ENCODE data around the gene SLC25A10.

SLC25A10 gene

GRCh38 chr17:81706757-81707624 lies 5.1 kb upstream of the SLC25A10 start:
- no peak for FAIRE-seq

DNA sequence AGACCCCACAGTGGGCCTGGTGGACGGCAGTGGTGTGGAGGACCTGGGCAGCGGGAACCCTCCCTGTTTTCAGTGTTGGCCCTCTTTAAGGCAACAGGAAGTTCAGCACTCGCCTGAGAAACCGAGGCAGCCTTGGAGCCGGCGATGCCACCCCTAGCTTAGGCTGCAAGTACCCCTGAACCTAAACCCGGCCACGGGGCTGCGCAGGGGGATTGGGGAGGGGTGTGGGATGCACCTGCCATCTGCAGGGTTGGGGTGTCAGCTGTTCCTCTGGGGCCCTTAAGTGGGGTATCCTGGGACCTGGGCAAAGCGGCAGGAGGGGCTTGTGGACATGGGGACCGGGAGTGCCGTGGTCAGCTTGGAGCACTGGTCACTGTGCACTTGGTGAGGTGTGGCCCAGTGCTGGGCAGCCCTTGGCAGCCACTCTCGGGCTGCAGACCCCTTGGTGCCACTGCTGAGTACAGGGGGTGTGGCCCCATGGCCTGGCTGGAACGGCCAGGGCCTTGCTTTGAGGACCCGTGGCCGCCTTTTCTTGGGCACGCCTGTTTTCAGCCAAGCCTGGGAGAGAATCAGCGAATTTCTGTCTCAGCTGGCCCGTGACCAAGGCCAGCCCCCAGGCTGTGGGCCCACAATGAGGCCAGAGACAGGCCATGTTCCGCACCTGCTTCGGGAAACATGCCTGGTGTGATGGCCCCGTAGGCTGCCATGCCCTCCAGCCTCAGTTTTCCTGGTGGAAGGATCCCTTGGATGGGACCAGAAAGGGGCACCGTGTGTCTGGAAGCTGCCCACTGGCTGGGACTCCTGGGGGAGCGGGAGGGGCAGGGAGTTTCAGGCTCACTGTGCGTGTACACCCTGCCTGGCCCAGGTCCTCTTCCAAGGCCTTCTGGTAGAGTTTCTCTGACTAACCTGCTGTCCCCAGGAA lies 4.1 kb upstream of the SLC25A10 start:
- FAIRE-seq, result no peak

- no peak for FAIRE-seq
Measured at GRCh38 chr17:81708739-81709185, 3.3 kb upstream of the SLC25A10 start.

DNA sequence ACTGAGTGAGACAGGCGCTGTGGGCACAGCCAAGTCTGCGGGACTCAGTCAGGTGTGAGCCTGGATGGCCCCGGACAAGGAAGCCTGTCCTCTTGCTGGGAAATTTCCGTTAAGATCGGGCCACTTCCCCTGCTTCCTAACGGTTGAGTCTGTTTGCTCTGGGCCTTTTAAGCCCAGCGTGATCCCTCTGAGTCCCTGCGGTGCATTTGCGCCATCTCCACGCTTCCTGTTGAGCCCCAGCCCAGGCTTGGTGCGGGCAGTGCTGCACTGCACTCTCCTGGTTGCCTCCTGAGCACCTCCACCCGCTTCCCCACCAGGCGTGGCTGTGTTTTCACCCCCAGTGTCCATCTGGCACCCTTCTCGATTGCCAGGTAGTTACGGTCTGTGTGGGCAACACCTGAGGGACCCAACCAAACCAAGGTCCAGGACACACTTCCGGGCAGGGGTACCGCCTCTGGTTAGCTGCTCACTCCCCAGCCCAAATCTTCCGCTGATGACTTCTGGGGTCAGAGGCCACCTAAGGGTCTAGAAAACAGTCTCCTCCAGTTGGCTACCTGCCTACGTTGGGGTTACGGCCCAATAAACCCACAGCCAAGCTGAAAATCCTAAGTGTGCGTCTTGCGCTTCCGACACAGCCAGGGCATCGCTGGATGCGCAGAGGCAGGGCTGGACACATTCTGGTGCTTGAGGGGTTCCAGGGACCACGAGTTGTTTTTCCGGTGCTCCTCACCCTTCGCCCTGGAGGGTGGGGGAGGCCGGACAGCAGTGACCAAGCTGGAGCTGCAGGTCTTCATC lies 1.4 kb upstream of the SLC25A10 start:
- FAIRE-seq, result no peak

DNA sequence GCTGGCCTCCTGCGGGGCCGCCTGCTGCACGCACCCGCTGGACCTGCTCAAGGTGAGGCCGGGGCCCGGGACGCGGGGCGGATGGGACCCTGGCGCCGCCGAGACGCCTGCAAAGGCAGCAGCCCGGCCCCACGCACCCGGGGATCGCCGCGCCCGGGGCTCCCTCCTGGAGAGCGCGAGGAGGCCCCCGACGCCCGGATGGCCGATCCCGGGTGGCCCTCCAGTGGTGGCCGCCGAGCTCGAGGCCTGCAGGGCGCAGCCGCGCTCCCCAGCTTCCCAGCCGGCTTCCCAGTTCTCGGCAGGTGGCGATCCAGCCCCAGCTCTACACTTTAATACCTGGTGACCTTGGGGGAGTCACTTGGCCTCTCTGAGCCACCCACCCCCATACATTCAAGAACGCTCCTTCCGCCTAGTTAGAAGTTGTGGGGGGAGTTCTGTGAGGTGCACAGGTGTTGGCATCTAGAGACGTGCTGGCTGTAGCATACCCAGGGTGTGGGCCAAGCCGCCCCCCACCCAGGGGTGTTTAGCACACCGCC lies 452 bp downstream of the SLC25A10 start:
- no peak for FAIRE-seq

GRCh38 chr17:81713004-81713555 lies 996 bp downstream of the SLC25A10 start:
- no peak for FAIRE-seq

DNA sequence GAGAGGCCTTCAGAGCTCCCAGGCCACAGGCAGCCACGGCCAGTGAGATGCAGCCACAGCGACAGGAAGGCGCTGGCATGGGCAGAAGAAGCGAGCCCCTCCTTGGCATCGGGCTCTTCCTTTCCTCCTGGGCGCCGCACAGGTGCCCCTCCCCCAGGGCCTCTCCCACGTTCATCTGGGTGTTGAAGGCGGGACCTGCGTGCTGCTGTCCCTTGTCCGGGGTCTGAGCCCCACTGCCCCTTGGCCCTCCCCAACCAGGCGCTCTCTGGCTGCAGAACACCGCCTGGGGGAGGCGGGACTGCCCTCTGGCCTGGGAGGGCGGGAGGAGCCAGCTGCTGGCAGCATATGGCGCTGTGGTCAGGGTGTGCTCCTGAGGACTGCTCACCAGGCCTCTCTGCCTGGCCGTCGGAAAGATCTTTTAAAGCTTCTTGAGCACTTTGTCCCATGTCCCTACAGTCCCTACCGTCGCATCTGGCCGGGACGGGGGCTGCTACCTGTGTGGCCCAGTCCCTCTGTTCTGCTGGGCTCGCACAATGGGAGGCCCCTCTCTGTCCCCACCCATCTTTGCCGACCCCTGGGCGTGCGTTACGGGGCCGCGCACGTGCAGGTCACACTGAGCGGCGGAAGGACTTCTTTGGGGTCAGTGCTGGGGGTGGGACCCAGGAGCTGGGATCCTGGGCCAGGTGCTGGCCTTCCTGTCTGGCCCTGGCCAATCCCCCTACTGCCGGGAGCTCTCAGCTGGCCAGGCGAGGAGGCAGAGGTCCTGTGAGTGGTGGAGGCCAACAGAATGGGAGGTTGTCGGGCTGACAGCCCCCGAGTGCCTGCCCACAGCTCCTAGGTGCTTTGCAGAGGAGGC lies 1.7 kb downstream of the SLC25A10 start:
- no peak for FAIRE-seq

DNA sequence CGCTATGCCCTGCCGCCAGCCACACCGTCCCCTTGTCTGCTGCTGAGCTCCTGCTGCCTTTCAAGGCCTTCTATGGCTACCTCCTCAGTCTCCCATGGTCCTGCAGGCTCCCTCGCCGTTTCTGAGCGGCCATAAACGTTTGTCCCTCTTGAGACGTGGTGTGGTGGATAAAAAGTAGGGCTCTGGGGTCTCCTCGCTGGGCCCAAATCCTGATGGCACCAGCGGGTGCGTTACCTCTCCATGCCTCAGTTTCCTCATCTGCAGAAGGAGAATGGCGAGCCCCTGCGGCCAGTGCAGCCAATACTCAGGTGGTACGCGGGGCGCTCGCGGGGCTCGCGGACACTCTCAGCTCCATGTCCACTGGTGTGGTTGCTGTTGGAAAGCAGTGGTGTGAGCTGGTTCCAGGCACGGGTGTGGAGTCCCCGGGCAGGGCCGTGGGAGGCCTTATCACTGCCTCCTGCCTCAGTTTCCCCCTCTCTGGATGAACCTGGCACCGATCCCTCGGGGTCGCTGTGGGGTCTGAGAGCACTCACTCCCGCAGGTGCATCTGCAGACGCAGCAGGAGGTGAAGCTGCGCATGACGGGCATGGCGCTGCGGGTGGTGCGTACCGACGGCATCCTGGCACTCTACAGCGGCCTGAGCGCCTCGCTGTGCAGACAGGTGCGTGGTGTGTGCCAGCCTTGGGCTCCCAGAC lies 2.5 kb downstream of the SLC25A10 start:
- FAIRE-seq, result no peak

DNA sequence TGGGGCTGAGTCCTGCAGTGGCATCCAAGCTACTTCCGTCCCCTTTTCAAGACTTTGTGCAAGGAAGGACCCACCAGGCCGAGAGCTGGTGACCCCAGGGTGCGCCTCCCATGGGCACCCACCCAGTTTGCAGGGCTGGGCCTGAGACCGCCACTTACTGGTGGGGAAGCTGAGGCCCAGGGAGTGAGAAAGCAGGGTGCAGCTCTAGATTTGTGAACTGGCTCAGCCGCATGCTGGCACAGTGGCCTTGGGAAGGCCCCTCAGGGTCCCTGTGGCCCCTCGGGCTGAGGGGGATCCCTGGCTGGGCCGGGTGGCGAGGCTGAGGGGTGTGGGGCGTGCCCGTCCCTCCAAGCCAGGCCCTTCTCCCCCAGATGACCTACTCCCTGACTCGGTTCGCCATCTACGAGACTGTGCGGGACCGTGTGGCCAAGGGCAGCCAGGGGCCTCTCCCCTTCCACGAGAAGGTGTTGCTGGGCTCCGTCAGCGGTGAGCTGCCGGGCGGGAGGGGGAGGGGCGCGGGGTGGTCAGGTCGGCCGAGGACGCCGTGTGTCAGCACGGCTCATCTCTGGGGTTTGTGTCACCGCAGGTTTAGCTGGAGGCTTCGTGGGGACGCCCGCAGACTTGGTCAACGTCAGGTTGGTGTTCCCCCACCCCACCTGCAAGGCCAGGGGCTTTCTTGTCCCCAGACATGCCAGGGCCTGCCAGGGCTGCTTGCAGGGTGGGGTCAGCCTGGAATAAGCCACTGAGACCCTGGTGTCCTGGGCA lies 3.2 kb downstream of the SLC25A10 start:
- no peak for FAIRE-seq

DNA sequence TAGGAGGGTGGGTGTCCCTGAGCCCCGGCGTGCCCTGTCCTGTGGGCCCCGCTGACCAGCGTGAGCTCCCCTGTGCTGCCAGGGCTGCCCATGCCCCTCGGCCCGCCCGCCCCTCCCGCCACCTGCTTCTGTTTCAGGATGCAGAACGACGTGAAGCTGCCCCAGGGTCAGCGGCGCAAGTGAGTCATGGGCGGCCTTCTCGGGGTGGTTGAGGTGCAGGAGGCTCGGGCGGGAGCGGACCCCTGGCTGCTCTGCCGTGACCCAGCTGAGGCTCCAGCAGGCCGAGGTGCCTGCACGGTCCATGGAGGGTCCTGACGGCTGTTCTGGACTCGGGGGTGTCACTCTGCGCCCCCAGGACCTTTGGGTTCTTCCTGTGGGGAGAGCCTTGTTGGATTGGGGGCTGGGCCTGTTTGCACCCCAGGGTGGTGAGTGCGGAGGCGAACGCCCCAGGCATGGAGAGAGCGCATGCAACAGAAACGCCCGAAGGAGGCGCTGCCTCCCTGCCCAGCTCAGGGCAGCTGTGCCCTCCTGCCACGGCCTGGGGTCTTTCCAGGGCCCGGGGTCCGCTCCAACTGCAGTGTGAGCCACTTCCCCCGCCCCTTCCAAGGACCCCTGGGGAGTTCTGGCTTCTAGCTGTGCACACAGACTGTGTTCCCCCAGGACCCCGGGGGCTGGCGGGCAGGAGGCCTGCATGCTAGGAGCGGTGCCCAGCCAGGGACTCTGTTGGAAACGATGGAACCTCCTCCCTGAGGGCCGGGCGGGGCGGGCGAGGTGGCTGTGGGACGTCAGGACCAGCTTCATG lies 4.0 kb downstream of the SLC25A10 start:
- FAIRE-seq, result no peak

DNA sequence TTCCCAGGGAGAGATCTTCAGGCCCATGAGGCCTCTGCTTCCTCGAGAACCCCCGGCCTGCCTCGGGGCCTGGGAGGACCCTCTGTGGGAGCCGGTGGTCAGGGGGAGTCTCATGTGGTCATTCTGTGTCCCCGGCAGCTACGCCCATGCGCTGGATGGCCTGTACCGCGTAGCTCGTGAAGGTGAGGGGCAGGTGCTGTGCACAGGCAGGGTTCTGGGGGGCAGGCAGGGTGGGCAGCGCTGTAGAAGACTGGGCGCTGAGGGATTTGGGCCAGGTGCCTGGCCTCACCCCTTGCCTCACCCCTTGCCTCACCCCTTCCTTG lies 4.6 kb downstream of the SLC25A10 start:
- FAIRE-seq, result no peak

DNA sequence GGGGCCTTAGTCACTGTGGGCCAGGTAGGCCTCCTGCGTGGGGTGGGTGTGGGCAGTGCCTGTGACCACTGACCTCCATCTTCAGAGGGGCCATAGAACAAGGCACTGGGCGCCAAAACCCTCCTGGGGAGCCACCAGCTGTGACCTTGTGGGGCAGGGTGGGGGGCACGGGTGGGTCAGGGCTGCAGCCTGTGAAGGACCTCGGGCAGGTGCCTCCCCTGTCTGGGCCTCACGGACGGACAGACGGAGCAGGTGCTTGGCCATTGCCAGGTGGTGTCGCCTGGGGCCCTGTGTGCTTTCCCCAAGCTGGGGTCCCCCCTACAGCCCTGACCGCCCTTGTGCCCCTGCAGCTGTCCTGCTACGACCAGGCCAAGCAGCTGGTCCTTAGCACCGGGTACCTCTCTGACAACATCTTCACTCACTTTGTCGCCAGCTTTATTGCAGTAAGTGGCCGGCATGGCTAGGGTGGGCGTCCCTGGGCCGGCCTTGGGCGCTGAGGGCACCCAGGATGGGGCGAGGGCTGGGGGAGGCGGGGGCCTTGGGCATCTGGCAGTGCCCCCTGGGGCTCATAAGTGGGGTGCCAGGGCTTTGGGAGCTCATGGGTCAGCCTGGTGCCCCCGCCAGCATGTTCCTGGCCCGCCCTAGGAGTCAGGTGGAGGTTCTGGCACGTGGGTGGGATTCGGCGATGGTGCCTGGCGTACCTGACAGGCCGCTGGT lies 5.1 kb downstream of the SLC25A10 start:
- no peak for FAIRE-seq

- FAIRE-seq, result no peak
Measured at GRCh38 chr17:81717766-81718089, 5.6 kb downstream of the SLC25A10 start.

GRCh38 chr17:81719410-81720266 lies 7.6 kb downstream of the SLC25A10 start:
- no peak for FAIRE-seq

DNA sequence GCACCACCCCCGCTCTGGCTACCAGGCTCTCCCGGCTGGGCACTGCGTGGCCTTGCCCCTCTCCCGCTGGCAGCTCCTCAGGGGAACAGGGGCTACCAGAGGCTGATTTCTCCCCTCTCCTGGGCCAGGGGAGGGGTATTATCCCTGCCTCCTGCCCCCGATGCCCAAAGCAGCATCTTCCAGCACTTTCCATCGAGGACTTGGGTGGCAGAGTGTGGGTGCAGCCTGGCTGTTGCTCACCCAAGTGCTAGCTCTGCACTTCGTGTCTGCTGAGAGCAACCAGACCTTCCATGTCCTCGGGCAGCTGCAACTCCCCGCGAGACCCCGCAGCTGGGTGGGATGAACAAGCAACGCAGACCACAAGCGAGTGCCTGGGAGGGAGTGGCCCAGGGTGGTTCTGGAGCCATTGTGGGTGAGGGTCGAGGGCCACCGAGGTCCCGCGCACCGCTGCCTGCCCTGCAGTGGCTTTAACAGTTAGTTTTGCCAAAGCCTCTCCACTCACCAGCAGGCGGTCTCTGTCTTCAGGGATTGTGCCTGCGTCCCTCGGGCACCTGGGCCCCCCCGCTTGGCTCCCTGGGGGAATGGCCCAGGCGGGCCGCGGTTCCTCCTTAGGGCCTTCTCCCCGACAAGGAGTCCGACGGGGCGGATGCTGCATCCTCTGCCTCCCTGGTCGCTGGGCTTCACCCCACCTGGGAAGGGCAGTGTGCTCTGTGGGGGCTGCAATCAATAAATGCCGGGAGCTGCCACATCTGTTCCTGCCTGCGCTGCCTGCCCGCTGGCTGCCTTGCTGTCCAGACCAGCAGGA lies 8.4 kb downstream of the SLC25A10 start:
- no peak for FAIRE-seq

All from colon (tissue), 2 donors.